Activated CD4-positive, alpha-beta T cell treated with anti-CD3 and anti-CD28 coated beads, Interleukin-2, amount 10 ng/mL, durations not matched to agents 24 days and 14 days (primary cell): Measurements from ENCODE around the gene DNAJB5. TPM values are rescaled to one million over a fixed set of nuclear protein-coding genes. Genes with fewer than 3 reads are reported as not detected.
"Not testable (repeated sequence)": the region's sequence is repeated elsewhere in the genome, so short reads cannot be mapped to it uniquely, and the experiment has no call there.

Source experiments
- DNase-seq: peaks from one replicate; pipeline ENCODE4 v3.0.0; 2022
- H3K27ac Mint-ChIP-seq: one replicate; pipeline ENCODE4 v1.8.0; 2022; ENCODE audit warnings: mild to moderate bottlenecking, mixed read lengths
- H3K27me3 Mint-ChIP-seq: one replicate; pipeline ENCODE4 v1.8.0; 2022; ENCODE audit warnings: mixed read lengths
- H3K36me3 Mint-ChIP-seq: one replicate; pipeline ENCODE4 v1.8.0; 2022; ENCODE audit warnings: low read depth, mild to moderate bottlenecking, mixed read lengths
- H3K4me1 Mint-ChIP-seq: one replicate; pipeline ENCODE4 v1.8.0; 2021; ENCODE audit warnings: mixed read lengths
- H3K4me3 Mint-ChIP-seq: one replicate; pipeline ENCODE4 v1.8.0; 2022; ENCODE audit warnings: mild to moderate bottlenecking, moderate library complexity, mixed read lengths
- H3K9me3 Mint-ChIP-seq: one replicate; pipeline ENCODE4 v1.8.0; 2021; ENCODE audit warnings: mixed read lengths
- intact Hi-C: fragments of 100-400 bp; cut with micrococcal nuclease; formaldehyde crosslinking; loops from one replicate; pipeline ENCODE4 v1.15.1; 2023
- total RNA-seq: library from RNA; stranded (reverse); gene quantifications from 2 replicates; pipeline ENCODE4 v1.2.3, GENCODE V29; 2022

Gene DNAJB5
- total RNA-seq, 1 donor from 2014 or later = 10.6 TPM

GRCh38 chr9:34998266-34998665 lies 8.7 kb downstream of the DNAJB5 start:
- no peak overlapping the region for H3K4me3 Mint-ChIP-seq
- no peaks in the 10 kb centered on the region for H3K27me3 Mint-ChIP-seq
- intact Hi-C loops = no loop called here
- H3K36me3 Mint-ChIP-seq = peaks cover 14% of the 10 kb centered on the region
- H3K9me3 Mint-ChIP-seq = peaks cover 2% of the 10 kb centered on the region
- H3K27ac Mint-ChIP-seq = peak overlapping the region; percentile 16
- H3K4me1 Mint-ChIP-seq = peaks cover 48% of the 10 kb centered on the region
- no peak for DNase-seq

- intact Hi-C loops = no loop called here
- Mint-ChIP-seq H3K9me3 (peaks cover 2% of the 10 kb centered on the region), H3K27ac (no peak overlapping the region), H3K27me3 (no peaks in the 10 kb centered on the region), H3K36me3 (peaks cover 9% of the 10 kb centered on the region), H3K4me3 (no peak overlapping the region), H3K4me1 (peaks cover 41% of the 10 kb centered on the region)
- no peak for DNase-seq
Observed at GRCh38 chr9:34999576-34999975, 10.0 kb downstream of the DNAJB5 start.

DNA sequence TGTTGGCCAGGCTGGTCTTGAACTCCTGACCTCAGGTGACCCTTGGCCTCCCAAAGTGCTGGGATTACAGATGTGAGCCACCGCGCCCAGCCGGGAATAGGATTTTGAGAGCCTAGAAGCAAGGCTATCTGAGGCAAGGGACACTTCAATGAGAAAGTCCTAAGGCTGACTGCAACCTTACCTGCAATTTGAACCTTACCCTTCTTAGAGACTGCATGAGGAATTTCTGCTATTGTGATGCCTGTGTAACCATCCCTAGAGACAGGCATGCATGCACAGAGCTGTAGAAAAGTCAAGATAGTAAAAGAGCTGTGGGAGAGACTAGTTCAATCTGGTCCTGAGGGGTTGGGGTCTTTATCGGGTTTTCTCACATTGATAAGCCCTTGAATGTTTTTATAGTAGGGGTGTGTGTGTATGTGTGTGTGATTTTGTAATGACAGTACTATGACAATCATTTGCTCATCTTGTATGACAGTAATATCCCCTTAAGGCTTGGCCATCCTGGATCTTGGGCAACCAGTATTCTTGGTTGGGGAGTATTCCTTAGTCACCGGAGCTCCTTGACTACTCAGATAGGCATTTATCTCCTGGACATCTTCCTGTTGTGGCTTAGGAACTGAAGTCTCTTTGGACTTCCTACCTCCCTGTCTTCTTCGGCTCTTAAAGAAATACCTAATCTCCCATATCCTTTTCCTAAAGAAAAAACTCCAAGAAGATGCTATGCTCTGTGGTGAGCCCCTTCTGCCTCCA lies 11.2 kb downstream of the DNAJB5 start:
- Mint-ChIP-seq H3K4me3 (no peak overlapping the region), H3K27ac (peak overlapping the region; percentile 81), H3K4me1 (peaks cover 37% of the 10 kb centered on the region), H3K27me3 (no peaks in the 10 kb centered on the region), H3K36me3 (peaks cover 8% of the 10 kb centered on the region), H3K9me3 (peaks cover 2% of the 10 kb centered on the region)
- no peak for DNase-seq
- intact Hi-C loops = loop anchor here (1.0 to 5.0 kb wide), 2 partner anchors 8 to 52 kb away; no protein-coding TSS in a partner anchor

GRCh38 chr9:35001285-35001677 lies 11.7 kb downstream of the DNAJB5 start:
- H3K4me3 Mint-ChIP-seq = no peak overlapping the region
- intact Hi-C loops = loop anchor here (1.0 to 5.0 kb wide), 2 partner anchors 9 to 51 kb away; no protein-coding TSS in a partner anchor
- H3K27me3 Mint-ChIP-seq = no peaks in the 10 kb centered on the region
- H3K36me3 Mint-ChIP-seq = peaks cover 8% of the 10 kb centered on the region
- peaks cover 2% of the 10 kb centered on the region for H3K9me3 Mint-ChIP-seq
- H3K27ac Mint-ChIP-seq = peak overlapping the region; percentile 81
- peaks cover 37% of the 10 kb centered on the region for H3K4me1 Mint-ChIP-seq
- DNase-seq = no peak

- Mint-ChIP-seq H3K27me3 (no peaks in the 10 kb centered on the region), H3K4me3 (no peak overlapping the region), H3K27ac (peak overlapping the region; percentile 81), H3K36me3 (peaks cover 5% of the 10 kb centered on the region), H3K9me3 (peaks cover 2% of the 10 kb centered on the region), H3K4me1 (peaks cover 38% of the 10 kb centered on the region)
- intact Hi-C loops = loop anchor here (1.0 to 5.0 kb wide), 2 partner anchors 10 to 50 kb away; no protein-coding TSS in a partner anchor
- no peak for DNase-seq
Observed at GRCh38 chr9:35001803-35002502, 12.4 kb downstream of the DNAJB5 start.

DNA sequence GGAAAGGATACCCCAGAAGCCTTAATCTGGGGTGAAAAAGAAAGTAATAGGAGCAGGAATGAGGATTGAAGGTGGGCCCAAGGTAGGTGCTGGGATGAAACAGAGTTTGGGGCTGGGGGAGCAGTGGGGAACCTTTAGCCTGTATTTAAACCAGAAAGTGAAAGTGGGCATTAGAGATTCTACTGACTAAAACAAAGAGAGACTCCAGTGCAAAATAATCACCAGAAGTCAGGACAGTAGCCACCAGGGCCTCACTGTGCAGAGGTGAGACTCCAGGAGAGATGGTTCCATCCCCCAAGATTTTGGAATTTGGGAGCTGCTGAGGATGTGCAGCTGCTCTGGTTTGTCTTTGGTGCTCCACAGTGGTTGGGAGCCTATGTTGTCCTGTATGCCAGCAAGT lies 13.1 kb downstream of the DNAJB5 start:
- intact Hi-C loops = loop anchor here (5.0 kb wide), 1 partner anchor 50 kb away; no protein-coding TSS in a partner anchor
- peaks cover 2% of the 10 kb centered on the region for H3K9me3 Mint-ChIP-seq
- no peak overlapping the region for H3K27ac Mint-ChIP-seq
- no peaks in the 10 kb centered on the region for H3K27me3 Mint-ChIP-seq
- peaks cover under 1% of the 10 kb centered on the region for H3K36me3 Mint-ChIP-seq
- H3K4me3 Mint-ChIP-seq = no peak overlapping the region
- DNase-seq = no peak
- H3K4me1 Mint-ChIP-seq = peaks cover 36% of the 10 kb centered on the region

GRCh38 chr9:35004299-35004698 lies 14.8 kb downstream of the DNAJB5 start:
- H3K36me3 Mint-ChIP-seq, DNase-seq, H3K27me3 Mint-ChIP-seq, H3K9me3 Mint-ChIP-seq, H3K4me3 Mint-ChIP-seq, H3K27ac Mint-ChIP-seq: not testable (repeated sequence)
- intact Hi-C loops = loop anchor here (5.0 kb wide), 1 partner anchor 48 kb away; no protein-coding TSS in a partner anchor
- H3K4me1 Mint-ChIP-seq = peaks cover 29% of the 10 kb centered on the region

GRCh38 chr9:35010351-35010958 lies 20.9 kb downstream of the DNAJB5 start:
- intact Hi-C loops = no loop called here
- Mint-ChIP-seq H3K9me3 (peaks cover 14% of the 10 kb centered on the region), H3K36me3 (peaks cover 33% of the 10 kb centered on the region), H3K27ac (no peak overlapping the region), H3K27me3 (no peaks in the 10 kb centered on the region), H3K4me3 (no peak overlapping the region), H3K4me1 (peaks cover 6% of the 10 kb centered on the region)
- no peak for DNase-seq

GRCh38 chr9:35014517-35014916 lies 25.0 kb downstream of the DNAJB5 start:
- Mint-ChIP-seq H3K36me3 (peaks cover 31% of the 10 kb centered on the region), H3K4me3 (no peak overlapping the region), H3K9me3 (peaks cover 14% of the 10 kb centered on the region), H3K27ac (no peak overlapping the region), H3K4me1 (peaks cover 2% of the 10 kb centered on the region), H3K27me3 (no peaks in the 10 kb centered on the region)
- intact Hi-C loops = no loop called here
- no peak for DNase-seq

DNA sequence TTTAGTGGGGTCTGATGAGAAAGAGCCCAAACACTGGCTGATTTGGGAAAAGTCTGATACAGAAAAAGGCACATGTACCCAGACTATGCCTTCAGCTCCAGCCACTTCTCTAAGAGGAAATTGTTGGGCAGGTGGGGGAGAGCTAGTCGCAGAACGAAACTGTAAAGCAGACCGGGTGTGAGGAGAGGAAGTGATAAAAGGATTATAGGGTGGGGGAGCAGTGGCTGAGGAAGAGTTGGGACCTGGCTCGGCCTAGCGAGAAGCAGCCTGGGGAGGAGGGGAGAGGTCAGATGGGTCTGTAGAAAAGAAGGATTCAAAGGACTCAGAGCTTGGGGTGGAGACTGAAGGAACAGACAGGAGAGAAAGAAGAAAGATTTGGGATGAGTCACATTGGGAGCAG lies 33.9 kb downstream of the DNAJB5 start:
- H3K36me3 Mint-ChIP-seq, H3K27me3 Mint-ChIP-seq, H3K4me3 Mint-ChIP-seq, DNase-seq, H3K9me3 Mint-ChIP-seq, intact Hi-C loops: not testable (repeated sequence)
- Mint-ChIP-seq H3K27ac (peak overlapping the region; percentile 39), H3K4me1 (peaks cover 20% of the 10 kb centered on the region)

GRCh38 chr9:35026671-35027070 lies 37.1 kb downstream of the DNAJB5 start:
- peaks cover 1% of the 10 kb centered on the region for H3K36me3 Mint-ChIP-seq

GRCh38 chr9:35027374-35027773 lies 37.8 kb downstream of the DNAJB5 start:
- Mint-ChIP-seq H3K4me1 (peaks cover 20% of the 10 kb centered on the region), H3K27ac (no peak overlapping the region), H3K36me3 (peaks cover 5% of the 10 kb centered on the region), H3K4me3 (no peak overlapping the region), H3K9me3 (no peaks in the 10 kb centered on the region), H3K27me3 (no peaks in the 10 kb centered on the region)
- DNase-seq = no peak
- intact Hi-C loops = no loop called here

More at GRCh38 chr9:35026671-35027070, 37.1 kb downstream of the DNAJB5 start:
- Mint-ChIP-seq H3K27me3 (no peaks in the 10 kb centered on the region), H3K9me3 (no peaks in the 10 kb centered on the region), H3K27ac (no peak overlapping the region), H3K4me1 (peaks cover 20% of the 10 kb centered on the region), H3K4me3 (no peak overlapping the region)
- intact Hi-C loops = no loop called here
- no peak for DNase-seq

DNA sequence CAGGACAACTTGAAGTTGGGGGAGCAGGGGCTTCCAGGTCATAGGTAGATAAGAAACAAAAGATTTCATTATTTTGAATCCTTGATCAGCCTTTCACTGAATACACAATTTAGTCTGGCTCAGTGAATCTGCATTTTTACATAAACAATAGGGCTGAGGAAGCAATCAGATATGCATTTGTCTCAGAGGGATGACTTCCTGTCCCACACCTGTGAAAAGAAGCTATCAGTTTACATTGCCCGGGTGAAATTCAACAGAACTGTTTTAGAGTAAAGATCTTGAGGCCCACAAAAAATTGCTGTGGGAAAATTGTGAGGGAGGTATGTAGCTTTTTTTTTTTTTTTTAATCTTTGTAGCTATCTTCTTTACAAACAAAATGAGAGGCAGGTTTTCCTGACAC lies 38.3 kb downstream of the DNAJB5 start:
- H3K4me1 Mint-ChIP-seq = peaks cover 20% of the 10 kb centered on the region
- no peaks in the 10 kb centered on the region for H3K27me3 Mint-ChIP-seq
- H3K27ac Mint-ChIP-seq = no peak overlapping the region
- intact Hi-C loops = no loop called here
- H3K36me3 Mint-ChIP-seq = peaks cover 5% of the 10 kb centered on the region
- H3K4me3 Mint-ChIP-seq = no peak overlapping the region
- no peaks in the 10 kb centered on the region for H3K9me3 Mint-ChIP-seq
- no peak for DNase-seq

- no peak overlapping the region for H3K4me3 Mint-ChIP-seq
- no peaks in the 10 kb centered on the region for H3K9me3 Mint-ChIP-seq
- H3K27me3 Mint-ChIP-seq = no peaks in the 10 kb centered on the region
- H3K27ac Mint-ChIP-seq = no peak overlapping the region
- no peak for DNase-seq
- intact Hi-C loops = no loop called here
- peaks cover 5% of the 10 kb centered on the region for H3K36me3 Mint-ChIP-seq
- H3K4me1 Mint-ChIP-seq = peaks cover 19% of the 10 kb centered on the region
Observed at GRCh38 chr9:35028341-35028740, 38.8 kb downstream of the DNAJB5 start.
